ENCODE results near the gene ARFGEF2.

DNA sequence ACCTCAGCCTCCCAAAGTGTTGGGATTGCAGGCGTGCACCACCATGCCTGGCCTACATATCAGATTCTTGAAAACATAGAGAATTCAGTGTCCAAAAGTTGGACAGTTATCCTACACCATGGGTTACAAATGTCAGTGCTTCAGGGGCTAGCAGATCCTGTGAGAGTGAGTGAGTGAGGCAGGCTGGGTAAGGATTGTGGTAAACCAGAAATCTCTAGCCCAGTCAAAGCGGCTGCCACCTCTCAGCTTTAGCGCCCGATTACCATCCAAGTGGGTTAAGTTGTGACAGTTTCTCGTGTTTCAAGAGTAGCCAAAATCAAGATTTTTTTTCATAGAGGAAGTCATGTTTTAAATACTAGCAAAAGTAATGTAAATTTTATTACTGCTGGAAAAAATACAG is 102.7 kb downstream of the ARFGEF2 start:
- TF ChIP-seq CTCF (optimal IDR thresholded peaks at IDR 0.05 in 1 of 3, IDR thresholded peaks at IDR 0.05 in 1 of 3, conservative IDR thresholded peaks at IDR 0.05 in 1 of 3; ENCODE audit: extremely low read depth in 1 of 3, insufficient read depth in 2 of 3, low read length in 3 of 3) (no peak), EZH2 (IDR thresholded peaks at IDR 0.05; ENCODE audit: low read length) (no peak)

Measured in keratinocyte (primary cell).